Left kidney (tissue), 2 donors: ENCODE results near the gene EPB41. TPM values are rescaled to one million over a fixed set of nuclear protein-coding genes. Genes with fewer than 3 reads are reported as not detected.

ENCODE experiments used
- DNase-seq: peaks from one replicate; pipeline ENCODE4 v3.0.0-alpha.2; 2013
- polyA plus RNA-seq: library from polyadenylated mRNA; unstranded; fragments of 120-200 nt; gene quantifications from one replicate; pipeline ENCODE4 v1.2.1, GENCODE V29; 2013; ENCODE audit not compliant: insufficient read length

Gene EPB41
- polyA plus RNA-seq, 1 donor = 70.6 TPM

DNA sequence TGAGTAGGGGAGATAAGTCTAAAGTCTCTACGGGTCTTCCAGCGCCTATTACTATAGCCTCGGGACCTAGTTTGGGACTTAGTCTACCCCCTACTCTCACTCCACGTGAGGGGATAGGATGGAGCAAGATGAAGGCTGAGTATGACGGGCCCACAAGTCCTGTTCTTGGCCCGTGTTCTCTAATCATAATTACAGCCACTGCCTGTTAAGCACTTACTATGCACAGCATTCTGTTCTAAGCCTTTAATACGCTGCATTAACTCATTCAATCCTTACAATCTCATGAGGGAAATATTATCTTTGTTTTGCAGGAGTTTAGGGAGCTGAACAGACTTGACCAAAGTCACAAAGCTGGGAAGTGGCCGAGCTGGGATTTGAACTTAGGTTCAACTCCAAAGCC, 23.9 kb upstream of the EPB41 start:
- no peak for DNase-seq

DNA sequence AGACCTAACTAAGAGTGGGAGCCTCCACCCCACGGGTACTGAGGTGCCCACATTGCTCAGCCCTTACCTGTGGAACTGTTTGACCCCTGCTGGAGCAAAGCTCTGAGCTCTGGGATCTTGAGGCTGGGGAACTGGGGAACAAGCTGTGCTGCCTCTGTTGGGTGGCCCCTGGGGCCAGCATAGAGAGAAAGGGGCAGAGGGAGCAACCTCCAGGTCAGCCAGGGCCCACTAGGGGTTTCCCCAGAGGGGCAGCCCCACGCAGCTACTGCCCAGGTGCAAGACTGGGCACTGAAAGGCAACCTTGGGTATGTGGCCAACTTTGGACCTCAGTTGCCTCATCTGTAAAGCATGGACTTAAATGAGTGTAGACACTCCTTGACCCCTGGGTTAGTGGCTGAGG, 23.5 kb upstream of the EPB41 start:
- no peak for DNase-seq

DNA sequence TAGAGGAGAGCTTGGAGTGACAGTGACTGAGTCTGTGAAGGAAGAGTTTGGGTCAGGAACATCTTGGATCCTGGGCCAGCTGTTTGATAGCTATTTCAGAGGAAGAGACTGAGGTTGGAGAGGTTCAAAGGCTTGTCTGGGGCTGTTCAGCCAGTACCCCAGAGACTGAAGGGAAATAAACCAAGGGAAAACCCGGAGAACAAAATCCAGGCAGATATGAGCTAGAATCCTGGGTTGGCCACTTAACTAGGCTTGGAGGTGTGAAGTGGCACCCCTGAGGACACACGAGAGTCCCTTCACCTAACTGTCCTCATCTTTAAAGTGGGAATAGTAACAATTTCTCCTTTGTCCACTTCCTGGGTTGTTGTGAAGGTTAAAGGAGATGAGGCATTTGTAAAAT, 23.1 kb upstream of the EPB41 start:
- DNase-seq = no peak

DNA sequence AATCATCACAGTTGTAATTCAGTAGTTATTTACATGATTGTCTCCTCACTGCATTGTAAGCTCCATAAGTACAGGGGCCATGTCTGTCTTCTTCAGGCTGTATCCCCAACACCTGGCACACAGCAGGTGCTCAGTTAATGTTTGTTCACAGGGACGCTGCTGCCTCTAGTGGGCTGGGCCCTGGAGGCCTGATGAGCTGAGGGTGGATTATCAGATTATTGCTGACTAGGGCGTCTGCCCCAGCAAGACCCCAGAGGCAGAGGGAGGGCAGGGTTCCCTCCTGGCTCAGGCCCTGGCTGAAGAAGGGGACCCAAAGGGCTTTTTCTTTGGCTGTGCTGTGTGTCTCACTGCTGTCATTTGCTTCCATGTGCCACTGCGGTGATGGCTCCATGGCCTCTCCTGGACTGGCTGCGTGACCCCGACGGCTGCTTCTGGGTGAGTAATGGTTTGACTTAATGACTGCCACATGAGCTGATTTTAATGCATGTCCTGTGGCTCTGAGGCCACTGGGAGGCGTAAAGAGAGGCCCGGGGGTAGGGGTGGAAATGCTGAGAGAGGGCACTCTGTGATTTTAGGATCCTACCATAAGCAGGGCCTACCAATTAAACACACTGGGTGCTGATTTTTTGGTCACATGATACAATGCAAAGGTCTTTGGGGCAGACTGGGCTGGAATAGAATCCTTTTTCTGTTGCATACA, 20.8 kb upstream of the EPB41 start:
- DNase-seq = no peak

DNA sequence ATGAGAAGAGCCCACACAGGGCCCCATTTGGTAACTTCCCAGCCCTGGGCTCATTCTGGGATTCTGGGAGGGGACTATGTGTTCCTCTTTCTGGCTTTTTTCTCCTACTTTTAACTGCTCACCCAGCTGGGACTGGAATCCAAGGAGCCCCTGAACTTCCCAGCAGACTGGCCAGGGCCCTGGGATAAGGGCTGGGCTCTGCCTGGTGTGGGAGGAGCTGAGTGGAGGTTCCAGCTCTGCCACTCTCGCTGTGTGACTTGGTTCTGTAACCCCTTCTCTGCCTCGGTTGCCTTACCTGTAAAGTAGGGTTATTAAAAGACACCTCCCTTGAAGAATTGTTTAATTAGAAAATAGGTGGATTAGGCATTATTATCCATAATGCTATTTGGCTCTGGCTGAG, 19.6 kb upstream of the EPB41 start:
- no peak for DNase-seq

DNA sequence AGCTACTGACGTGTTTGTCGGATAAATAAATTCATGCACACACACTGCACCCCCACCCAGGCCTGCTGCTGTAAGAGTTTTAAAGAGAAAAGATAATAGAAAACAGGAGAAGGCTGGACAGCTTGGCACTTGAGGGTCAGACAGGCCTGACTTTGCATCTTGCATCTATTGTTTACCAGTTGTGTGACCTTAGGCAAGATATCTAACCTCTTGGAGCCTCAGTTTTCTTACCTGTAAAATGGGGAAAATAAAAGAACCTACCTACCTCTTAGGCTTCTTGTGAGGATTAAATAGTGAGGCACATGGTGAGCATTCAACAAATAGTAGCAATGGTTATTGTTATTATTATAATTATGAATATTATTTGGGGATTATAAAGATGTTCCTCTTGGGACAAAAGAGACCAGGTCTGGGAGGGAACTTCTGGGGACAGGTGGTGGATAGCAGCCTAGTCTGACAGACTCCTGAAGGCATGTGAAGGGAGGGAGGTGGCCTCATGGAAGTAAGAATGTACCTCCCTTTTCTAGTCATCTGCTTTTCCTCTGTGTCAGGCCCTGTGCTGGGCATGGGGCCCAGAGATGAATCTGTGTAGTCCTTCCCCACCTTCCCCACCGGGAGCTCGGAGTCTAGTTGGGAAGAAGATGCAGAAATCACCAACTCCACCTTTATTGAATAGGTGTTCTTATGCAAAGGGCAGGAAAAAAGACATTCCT, 18.3 kb upstream of the EPB41 start:
- DNase-seq = no peak

DNA sequence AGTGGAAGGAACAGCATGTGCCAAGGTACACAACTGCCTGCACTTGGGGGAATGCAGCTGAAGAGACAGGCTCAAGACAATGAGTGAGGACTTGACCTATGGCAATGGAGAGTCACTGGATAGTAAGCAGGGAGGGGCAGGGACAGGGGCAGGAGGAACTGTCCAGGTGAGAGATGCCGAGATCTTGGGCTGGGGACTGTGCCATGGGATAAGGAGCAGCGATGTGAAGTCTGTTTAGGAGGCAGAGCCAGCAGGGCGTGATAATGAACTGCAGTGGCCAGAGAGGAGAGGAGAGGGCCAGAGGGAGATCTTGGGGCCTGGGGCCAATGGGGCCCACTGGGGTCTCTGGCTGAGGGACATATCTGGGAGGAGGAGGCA, 17.8 kb upstream of the EPB41 start:
- DNase-seq = no peak

DNA sequence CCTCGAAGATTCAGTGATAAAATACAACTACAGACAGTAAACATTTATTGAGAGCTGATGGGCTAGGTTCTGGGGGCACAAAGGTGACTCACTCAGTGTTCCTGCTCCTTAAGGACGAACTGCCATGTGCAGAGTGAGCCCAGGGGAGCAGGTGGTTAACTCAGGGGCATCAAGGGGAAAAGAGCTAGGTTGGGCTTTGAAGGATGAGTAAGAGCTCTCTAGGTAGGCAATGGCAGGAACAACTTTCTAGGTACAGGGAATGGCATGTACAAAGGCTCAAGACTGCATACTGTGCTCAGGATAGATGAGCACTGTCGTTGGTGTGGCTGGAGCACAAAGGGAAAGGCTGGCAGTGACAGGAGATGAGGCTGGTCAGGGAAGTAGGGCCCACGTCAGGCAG, 16.6 kb upstream of the EPB41 start:
- DNase-seq = no peak

DNA sequence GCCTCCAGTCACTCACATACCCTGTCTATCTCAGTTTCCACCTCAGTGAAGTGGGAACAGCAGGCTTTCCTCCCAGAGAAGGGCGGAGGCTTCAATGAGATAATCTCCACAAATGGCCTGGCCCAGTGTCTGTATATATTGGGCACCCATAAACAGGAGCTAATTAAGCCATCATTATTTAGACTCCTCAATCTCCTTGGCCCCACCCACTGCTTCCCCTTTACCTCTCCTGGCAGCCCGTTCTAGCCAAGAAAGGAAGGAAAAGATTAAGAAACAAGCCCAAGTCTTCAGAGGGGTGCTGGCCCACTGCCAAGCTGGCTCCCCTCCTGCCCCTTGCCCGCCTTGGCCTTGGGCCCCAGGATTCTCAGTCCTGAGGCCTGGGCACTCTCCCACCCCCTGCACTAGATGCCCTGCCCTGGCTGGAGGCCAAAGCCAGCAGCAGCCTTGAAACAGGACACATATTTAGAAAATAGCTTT, 15.9 kb upstream of the EPB41 start:
- DNase-seq = no peak

DNA sequence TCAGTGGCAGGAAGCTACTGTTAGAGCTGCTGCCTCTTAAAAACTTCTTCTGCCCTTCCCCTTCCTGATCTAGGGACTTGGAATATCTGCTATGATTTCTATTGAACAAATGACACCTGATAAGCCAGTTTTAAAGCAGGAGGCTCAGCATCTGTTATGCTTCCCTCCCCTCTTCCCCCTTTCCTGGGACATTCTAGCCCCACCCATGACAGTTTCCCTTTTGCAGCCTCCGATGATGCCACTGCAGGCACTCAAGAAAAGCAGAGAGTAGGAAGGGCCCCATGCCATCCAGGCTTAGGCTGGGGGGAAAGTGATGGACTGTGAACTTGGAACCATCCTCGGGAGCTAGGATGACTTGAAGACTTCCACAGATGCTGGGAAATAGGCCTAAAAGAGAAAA, 15.1 kb upstream of the EPB41 start:
- DNase-seq = no peak

DNA sequence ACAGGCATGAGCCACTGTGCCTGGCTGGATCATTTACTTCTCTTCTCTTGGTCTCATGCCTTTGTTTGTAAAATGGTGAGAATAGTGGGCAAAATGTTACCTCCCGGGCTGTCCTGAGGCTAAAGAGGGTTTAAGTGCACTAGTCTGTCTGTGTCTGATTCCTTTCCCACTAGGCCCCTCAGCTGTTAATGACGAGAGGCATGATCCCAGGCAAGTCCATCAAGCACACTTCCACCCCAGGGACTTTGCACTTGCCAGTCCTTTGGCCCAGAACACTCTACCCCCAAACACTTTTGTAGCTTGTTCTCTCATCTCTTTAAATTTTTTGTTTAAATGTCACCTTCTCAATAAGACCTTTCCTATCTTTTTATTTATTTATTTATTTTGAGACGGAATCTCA, 13.8 kb upstream of the EPB41 start:
- DNase-seq = no peak

DNA sequence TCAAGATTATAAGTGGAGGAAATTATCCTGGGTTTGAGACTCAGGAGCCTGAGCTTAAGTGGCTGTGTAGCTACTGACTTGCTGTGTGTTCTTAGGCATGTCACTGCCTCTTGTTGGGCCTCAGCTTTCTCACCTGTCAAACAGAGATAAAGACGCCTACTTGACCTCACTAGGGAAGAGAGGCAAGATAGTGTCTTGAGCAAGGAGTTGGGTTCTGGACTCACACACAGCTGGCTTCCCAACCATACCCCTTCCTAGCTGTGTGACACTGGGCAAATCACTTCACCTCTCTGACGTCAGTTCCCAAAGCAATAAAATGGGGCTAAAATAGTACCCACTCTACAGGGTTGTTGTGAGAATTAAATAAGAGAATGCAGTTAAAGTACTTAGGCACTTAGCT, 11.6 kb upstream of the EPB41 start:
- DNase-seq = no peak

DNA sequence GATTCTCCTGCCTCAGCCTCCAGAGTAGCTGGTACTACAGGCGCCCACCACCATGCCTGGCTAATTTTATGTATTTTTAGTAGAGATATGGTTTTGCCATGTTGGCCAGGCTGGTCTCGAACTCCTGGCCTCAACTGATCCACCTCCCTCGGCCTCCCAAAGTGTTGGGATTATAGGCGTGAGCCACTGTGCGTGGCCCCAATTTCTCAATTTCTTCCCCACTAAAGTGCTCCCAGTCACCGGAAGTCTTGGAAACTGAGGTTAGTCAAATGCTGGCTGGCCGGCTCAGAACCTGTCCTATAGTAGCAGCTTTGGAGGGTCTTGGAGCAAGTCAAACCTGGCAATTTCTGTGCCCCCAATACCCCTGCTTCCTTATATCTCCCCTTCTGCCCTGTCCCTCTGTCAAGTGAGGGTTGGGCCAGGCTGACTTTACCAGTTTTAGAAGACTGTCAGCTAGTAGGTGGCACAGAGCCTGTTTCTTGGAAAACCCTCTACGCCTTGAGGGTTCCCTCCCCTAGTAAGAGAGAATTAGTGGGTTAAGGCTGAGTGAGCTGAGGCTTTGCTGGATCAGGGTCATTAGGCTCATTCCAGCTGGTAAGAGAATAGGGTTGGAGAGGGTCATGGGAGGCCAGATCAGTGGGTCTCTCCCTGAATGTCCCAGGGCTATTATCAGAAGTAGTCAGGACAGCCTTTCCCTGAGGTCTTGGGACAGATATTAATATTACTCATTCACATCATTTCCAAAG, 8.3 kb upstream of the EPB41 start:
- no peak for DNase-seq

DNA sequence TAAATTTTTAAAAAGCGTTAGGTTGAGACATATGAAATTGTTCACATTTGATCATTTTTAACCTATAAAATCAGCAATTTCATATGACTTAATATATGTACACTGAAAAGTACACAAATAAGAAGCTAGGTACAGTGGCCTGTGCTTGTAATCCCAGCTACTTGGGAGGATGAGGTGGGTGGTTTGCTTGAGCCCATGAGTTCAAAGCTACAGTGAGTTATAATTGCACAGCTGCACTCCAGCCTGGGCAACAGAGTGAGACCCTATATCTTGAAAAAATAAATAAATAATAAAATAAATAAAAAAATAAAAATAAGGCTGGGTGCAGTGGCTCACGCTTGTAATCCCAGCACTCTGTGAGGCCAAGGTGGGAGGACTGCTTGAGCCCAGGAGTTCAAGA, 5.2 kb upstream of the EPB41 start:
- no peak for DNase-seq

DNA sequence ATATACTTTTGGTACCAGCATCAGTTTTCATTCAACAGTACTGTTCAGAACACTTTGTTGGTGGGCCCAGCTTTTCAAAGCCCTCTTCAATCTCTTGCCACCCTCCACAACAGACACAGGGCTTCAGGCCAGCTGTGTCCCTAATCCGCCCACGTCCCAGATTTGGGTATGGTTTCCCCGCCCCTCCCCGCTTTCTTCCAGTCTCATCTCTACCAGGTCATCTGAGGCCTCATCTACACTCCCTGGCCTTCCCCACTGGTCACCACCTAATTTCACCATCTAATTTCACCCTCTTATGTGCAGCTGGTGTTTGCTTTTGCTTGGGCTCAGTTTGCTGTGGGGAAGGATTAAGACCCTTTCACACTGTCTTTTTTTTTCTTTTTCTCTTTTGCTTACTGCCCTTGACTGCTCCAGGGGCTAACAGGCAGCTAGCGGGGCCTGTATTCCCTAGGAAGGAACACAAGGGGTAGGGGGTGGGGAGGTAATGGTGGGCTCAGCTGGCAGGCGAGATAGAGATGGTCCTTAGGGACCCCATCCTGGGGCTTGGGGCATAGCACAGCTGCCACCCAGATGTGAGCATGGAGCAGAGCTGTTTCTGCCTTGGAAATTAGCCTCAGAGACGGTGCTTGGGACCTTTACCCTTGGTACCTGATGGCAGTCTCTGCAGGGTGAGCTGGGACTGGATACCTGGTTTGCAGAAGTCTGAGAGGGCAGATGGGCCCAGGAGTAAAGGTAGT, 3.8 kb upstream of the EPB41 start:
- DNase-seq = no peak

DNA sequence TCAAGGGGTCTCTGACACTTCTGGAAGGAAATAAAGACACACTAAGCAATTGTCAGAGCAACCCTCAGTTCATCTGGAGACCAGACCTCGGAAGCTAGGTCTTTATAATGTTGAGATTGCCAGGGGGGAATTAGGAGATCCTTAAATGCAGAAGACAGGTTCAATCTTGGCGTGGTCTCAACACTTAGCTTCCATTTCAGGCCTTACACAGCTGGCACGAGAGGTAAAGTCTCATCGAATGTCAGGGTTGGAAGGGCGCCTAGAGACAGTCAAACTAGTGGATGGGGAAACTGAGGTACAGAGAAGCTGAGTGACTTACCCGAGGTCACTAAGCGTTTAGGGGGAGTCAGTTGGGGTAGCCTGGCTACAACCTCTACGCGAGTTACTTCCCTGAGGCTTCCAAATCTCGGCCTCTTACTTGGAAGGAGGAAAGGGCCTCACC, 562 bp upstream of the EPB41 start:
- no peak for DNase-seq

DNA sequence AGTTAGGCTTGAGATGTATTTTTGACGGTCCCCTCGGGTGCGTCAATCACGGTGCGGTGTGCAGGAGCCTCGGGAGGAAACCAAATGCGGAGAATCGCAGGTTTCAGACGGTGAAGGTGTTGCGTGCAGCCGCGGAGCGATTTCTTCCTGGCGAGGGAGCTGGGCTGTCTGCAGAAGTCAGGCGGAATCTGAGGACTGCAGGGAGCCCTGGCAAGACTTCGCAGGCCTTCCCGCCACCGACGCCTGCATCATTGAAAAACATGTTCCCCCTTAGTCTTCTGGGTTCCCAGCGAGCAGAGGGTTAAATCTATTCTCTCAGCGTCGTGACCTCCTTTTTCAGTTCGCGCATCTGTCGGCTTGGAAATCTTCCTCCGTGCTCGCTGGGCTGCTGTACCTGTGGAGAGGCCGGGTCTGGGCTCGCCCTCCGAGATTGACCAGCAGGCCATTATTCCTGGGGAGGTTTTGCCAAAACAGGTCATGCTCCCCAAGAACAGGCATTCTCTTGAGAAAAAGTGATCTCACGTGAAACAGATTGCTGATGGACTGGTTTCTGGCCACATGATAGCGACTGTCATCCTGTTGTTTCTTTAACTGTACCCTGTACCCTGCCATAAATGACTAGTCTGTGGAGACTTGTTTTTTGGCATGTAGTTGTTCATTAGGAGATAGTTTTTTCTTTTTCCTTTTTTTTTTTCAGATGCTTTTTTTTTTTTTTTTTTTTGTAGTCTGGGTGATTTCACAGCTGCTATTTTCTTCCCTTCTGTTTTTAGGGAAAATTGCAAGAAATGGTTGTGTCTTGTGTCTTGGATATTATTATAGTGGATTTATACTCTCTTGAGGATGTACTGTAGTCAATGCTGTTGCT, 894 bp downstream of the EPB41 start:
- DNase-seq = peak; percentile 42

DNA sequence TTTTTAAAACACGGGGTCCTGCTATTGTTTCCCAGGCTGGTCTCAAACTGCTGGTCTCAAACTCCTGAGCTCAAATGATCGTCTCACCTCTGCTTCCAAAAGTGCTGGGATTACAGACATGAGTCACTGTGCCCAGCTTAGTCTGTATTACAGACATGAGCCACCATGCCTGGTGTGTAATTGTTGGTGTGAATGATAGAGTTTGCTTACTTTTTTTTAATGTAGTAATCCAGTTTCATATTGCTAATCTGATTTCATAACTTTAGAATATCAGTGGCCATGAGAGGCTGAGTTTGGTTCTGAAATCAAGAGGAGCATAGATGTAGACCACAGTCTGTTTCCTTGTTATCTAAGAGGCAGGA, 3.4 kb downstream of the EPB41 start:
- no peak for DNase-seq

DNA sequence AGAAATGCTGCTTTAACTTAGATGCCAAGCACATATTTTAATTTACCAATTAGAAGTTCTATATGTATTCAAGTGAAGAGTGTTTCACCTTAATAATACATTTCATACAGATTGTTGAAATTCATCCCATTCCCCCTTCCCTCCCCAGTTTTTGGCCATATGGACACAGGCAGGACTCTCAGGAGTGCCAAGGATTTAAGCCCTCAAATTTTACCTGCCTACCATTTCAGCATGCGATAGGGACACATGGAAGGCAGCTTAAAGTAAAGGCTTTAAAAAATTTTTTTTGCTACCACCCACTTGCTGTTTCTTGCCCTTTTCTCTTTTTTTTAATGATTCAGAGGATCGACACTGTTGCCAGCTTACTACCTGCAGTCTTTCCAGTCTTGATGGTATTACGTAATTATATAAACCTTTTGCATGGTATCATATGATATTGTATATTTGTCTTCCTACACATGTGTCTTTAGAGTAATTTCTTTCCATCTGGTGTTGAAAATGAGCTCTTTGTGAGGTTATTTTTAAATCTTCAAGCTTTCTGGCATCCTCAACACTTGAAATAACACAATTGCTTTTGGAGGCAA, 7.0 kb downstream of the EPB41 start:
- DNase-seq = no peak

DNA sequence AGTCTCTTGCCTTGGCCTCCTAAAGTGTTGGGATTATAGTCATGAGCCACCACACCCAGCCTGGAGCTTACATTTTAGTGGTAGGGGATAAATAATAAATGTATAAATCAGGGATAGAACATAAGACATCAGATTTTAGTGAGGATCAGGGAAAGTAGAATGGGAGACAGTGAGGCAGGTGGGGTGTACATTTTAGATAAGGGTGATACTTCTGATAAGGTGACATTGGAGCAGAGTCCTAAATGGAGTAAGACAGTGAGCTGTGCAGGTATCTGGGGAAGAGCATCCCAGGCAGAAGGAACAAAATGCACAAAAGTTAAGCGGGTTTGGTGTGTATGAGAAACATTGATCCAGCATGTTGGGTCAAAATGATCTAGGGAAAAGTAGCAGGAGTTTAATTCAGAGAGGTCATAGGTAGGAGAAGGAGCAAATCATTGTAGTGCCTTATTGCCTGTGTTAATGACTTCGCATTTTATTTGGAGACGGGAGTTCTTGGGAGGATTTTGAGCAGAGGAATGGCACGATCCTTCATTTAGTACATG, 11.1 kb downstream of the EPB41 start:
- no peak for DNase-seq
